ENCODE results near the gene TNRC18. TPM values are rescaled to one million over a fixed set of nuclear protein-coding genes. Genes with fewer than 3 reads are reported as not detected.

The TNRC18 gene
- total and polyA plus RNA-seq, 2 of the 8 experiments (the other 6 are each of a cell fraction or from before 2014, with no cell fraction given): 1.7 to 8.6 TPM

- Histone ChIP-seq H2BK5ac (ENCODE audit: low read depth, low read length) (no peak overlapping the region), H3K18ac (ENCODE audit: extremely low read depth, low read length) (no peak overlapping the region), H3K14ac (ENCODE audit: insufficient read length) (no peak overlapping the region), H3K27ac (ENCODE audit: low read depth, low read length) (no peak overlapping the region), H3K36me3 (ENCODE audit: control insufficient read depth in 2 of 4, insufficient read depth in 4 of 4, low read length in 3 of 4) (no peaks in the 10 kb centered on the region), H2BK12ac (ENCODE audit: low read depth, low read length) (no peak overlapping the region), H2BK15ac (ENCODE audit: low read length) (no peak overlapping the region), H3K4ac (replicated peaks; ENCODE audit: insufficient read length, low read depth, low read length) (no peak overlapping the region), H3K27me3 (replicated peaks in 1 of 4; ENCODE audit: control insufficient read depth in 3 of 4, extremely low read depth in 1 of 4, insufficient read depth in 3 of 4, low read length in 3 of 4) (no peaks in the 10 kb centered on the region), H3K56ac (replicated peaks; ENCODE audit: insufficient read length, low read depth, low read length) (no peak overlapping the region), H4K8ac (ENCODE audit: extremely low read depth, insufficient read depth, low read length) (no peak overlapping the region), H2BK120ac (replicated peaks; ENCODE audit: low read depth, low read length) (no peak overlapping the region), H2AFZ (ENCODE audit: low read length) (no peak overlapping the region), H3K9me3 (ENCODE audit: insufficient read depth in 2 of 2, low read depth in 1 of 2, low read length in 1 of 2) (no peaks in the 10 kb centered on the region), H3K4me2 (ENCODE audit: insufficient read depth in 1 of 2, low read depth in 2 of 2, low read length in 2 of 2) (no peak overlapping the region), H3K4me1 (replicated peaks in 1 of 4; ENCODE audit: control insufficient read depth in 3 of 4, insufficient read depth in 4 of 4, low read length in 3 of 4) (no peaks in the 10 kb centered on the region), H4K91ac (replicated peaks; ENCODE audit: insufficient read length, low read length) (no peak overlapping the region), H3K23ac (ENCODE audit: insufficient read length) (no peak overlapping the region), H3K9ac (replicated peaks in 1 of 4; ENCODE audit: extremely low read depth in 1 of 4, low read depth in 3 of 4, low read length in 3 of 4) (no peak overlapping the region), H3K79me2 (ENCODE audit: control insufficient read depth in 1 of 2, insufficient read depth in 2 of 2, low read length in 2 of 2) (no peaks in the 10 kb centered on the region), H2AK5ac (ENCODE audit: low read depth, low read length) (no peak overlapping the region), H2BK20ac (ENCODE audit: low read length) (no peak overlapping the region), H4K20me1 (replicated peaks in 1 of 2; ENCODE audit: control insufficient read depth in 1 of 2, insufficient read depth in 2 of 2, low read length in 2 of 2) (no peaks in the 10 kb centered on the region), H4K5ac (ENCODE audit: insufficient read length, low read depth, low read length) (no peak overlapping the region), H3K79me1 (ENCODE audit: low read depth, low read length) (no peaks in the 10 kb centered on the region), H3K23me2 (ENCODE audit: low read depth, low read length) (no peaks in the 10 kb centered on the region), H3K4me3 (ENCODE audit: extremely low read depth in 1 of 4, insufficient read depth in 2 of 4, low read depth in 3 of 4, low read length in 4 of 4) (no peak overlapping the region)
- CTCF ChIA-PET (ENCODE audit: partially characterized antibody): interaction anchor here (0.6 kb wide), 1 partner anchor 153 kb away, joined by 3 read pairs; no protein-coding TSS in a partner anchor
- POLR2A ChIA-PET (ENCODE audit: partially characterized antibody): no interaction called here
- FAIRE-seq (no peak), DNase-seq (ENCODE audit: low read depth in 1 of 2, low spot score in 2 of 2) (no peak)
- 90% methylated on average over 7 of the region's 10 CpGs; no CpG with 5 or more reads in 1 of the 2 experiments for WGBS, 2 experiments (ENCODE audit: extremely low coverage in 1 of 2, insufficient coverage in 1 of 2, insufficient read length in 1 of 2, insufficient replicate concordance in 2 of 2, low coverage in 1 of 2, low lambda C conversion rate in 2 of 2, missing lambda C conversion rate in 1 of 2)
- no peak for TF ChIP-seq KDM5A (IDR thresholded peaks at IDR 0.05; ENCODE audit: low read length)
- TF ChIP-seq CBX5 (IDR thresholded peaks at IDR 0.05; ENCODE audit: low read depth, low read length): no peak
- TF ChIP-seq RXRA (IDR thresholded peaks at IDR 0.05; ENCODE audit: insufficient read depth, low read depth, low read length): no peak
Measured at GRCh38 chr7:5324961-5325360, 98.7 kb downstream of the TNRC18 start.
